GM18868 (cell line): ENCODE data around the gene TMEM247.
"Not testable (repeated sequence)": the region's sequence is repeated elsewhere in the genome, so short reads cannot be mapped to it uniquely, and the experiment has no call there.

Experiments used
- ATAC-seq: cut with Tn5 transposase; IDR thresholded peaks from one replicate; pipeline ENCODE4 v1.9.1; 2021; ENCODE audit warnings: mild to moderate bottlenecking, moderate library complexity; ENCODE audit not compliant: unreplicated experiment

The TMEM247 gene

GRCh38 chr2:46458763-46459500 lies 20.4 kb upstream of the TMEM247 start:
- no peak for ATAC-seq

GRCh38 chr2:46459694-46460093 lies 19.7 kb upstream of the TMEM247 start:
- no peak for ATAC-seq

GRCh38 chr2:46460241-46460921 lies 19.0 kb upstream of the TMEM247 start:
- no peak for ATAC-seq

- peak; percentile 56 for ATAC-seq
Measured at GRCh38 chr2:46461011-46461674, 18.2 kb upstream of the TMEM247 start.

- peak; percentile 52 for ATAC-seq
Measured at GRCh38 chr2:46461709-46462171, 17.6 kb upstream of the TMEM247 start.

GRCh38 chr2:46462936-46463335 lies 16.4 kb upstream of the TMEM247 start:
- ATAC-seq = no peak

- no peak for ATAC-seq
Measured at GRCh38 chr2:46469116-46469515, 10.2 kb upstream of the TMEM247 start.

- no peak for ATAC-seq
Measured at GRCh38 chr2:46469700-46470099, 9.7 kb upstream of the TMEM247 start.

- no peak for ATAC-seq
Measured at GRCh38 chr2:46470114-46470628, 9.2 kb upstream of the TMEM247 start.

- ATAC-seq = no peak
Measured at GRCh38 chr2:46471019-46471583, 8.3 kb upstream of the TMEM247 start.

GRCh38 chr2:46471697-46472096 lies 7.7 kb upstream of the TMEM247 start:
- ATAC-seq = no peak

GRCh38 chr2:46472165-46472564 lies 7.2 kb upstream of the TMEM247 start:
- not testable (repeated sequence) for ATAC-seq

- not testable (repeated sequence) for ATAC-seq
Measured at GRCh38 chr2:46477462-46477861, 1.9 kb upstream of the TMEM247 start.

- ATAC-seq = no peak
Measured at GRCh38 chr2:46477925-46478324, 1.4 kb upstream of the TMEM247 start.

GRCh38 chr2:46480562-46480961 lies 1.2 kb downstream of the TMEM247 start:
- no peak for ATAC-seq

- ATAC-seq = no peak
Measured at GRCh38 chr2:46481198-46482193, 2.1 kb downstream of the TMEM247 start.

GRCh38 chr2:46482490-46482889 lies 3.1 kb downstream of the TMEM247 start:
- ATAC-seq = no peak

- no peak for ATAC-seq
Measured at GRCh38 chr2:46485002-46485401, 5.6 kb downstream of the TMEM247 start.

GRCh38 chr2:46486436-46486835 lies 7.1 kb downstream of the TMEM247 start:
- ATAC-seq = no peak
